HG03196 (cell line): ENCODE measurements around the gene PDIA5.
"Not testable (repeated sequence)": the region's sequence is repeated elsewhere in the genome, so short reads cannot be mapped to it uniquely, and the experiment has no call there.

Experiments
- ATAC-seq: cut with Tn5 transposase; IDR thresholded peaks from one replicate; pipeline ENCODE4 v1.9.1; 2021; ENCODE audit not compliant: unreplicated experiment

Gene PDIA5

DNA sequence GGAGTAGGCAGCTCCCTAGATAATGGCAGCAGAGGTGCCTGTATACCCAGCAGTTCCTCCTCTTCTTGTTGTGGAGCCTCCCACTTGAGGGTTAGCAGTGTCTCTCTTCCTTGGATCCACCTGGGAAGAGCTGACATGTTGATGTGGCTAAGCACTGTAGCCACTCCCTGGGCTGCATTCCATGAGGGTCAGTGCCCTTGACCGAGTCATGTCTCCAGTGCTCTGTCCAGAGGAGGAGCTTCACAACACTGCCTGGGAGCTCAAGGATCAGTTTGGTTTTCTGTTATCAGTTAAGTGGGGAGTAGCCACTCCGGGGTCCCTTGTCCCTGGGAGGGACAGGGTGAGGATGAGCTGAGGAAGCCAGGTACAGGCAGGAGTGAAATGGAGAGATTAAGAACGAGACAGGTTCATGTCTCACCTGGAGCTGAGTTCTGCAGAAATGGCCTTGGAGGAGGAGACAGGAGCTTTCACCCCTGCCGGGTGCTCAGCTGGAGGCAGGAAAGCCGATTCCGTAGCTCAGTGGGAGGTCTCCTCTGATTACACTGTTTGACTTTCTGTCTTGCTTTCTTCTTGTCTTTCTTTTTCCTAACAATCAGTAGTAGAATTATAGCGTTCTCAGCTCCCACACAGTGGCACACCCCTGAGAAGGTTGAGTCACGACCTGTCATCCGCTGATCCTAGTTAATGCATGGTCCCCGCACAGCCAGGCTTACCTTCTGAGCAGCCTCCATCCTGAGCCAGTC, 77.0 kb downstream of the PDIA5 start:
- ATAC-seq, result no peak

DNA sequence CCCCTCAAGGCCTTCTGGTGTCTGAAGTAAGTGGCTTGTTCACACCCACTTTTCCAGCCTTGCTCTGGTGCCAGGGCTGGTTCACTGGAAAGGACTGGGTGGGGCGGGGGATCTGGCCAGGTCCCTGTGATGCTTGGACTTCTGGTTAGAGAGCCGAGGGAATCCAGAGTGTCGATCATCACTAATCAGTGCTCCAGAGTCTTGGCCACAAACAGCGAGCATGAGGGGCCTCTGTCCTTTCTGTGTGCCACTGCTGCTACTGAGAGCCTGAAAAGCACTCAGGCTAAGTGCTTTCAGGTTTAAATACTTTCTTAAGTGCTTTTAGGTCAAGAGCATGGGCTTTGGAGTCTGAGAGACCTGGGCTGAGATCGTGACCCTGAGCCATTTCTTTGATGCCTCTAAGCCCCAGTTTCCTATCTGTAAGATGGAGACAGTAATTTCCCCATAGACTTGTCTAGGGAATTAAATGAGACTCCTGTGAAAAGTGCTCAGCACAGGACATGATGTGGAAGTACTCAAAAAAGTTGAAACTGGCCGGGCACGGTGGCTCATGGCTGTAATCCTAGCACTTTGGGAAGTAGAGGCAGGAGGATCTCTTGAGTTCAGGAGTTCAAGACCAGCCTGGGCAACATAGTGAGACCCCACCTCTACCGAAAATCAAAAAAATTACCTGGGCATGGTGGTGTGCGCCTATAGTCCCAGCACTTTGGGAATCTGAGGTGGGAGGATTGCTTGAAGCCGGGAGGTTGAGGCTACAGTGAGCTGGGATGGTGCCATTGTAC, 81.1 kb downstream of the PDIA5 start:
- no peak for ATAC-seq

DNA sequence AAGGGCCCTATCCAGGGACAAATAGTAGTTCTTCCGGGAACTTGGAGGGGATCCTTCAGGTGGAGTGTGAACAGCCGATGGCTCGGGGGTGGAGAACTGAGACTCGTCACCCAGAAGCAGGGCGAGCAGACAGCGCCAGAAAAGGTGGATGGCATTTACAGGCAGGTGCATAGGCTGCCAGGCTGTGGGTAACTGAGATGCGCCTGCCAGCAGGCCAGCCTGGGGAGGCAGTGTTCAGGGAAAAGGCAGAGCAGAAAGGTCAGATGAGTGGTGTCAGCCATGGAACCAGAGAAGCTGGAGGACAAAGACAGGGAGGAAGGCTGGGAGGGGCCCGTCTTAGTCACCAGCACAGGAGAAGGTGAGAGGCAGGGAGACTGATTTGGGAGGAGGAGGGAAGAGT, 81.9 kb downstream of the PDIA5 start:
- ATAC-seq, result no peak

DNA sequence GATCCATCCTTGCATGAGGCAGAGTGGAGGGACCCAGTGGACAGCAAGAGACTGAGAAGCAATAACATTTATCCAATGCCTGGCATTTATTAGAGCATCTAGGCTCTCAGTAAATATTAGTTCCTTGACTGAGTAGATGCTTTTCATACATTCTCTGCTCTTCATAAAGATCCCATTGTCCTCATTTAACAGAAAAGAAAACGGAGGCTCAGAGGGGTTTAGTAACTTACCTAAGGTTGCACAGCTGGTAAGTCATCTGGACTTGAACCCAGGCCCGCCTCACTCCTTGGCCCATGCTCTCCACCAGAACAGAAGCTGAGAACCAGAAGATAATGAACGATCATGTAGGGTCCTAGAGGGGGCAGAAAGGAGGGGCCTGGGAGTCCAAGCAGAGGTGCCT, 82.7 kb downstream of the PDIA5 start:
- no peak for ATAC-seq

DNA sequence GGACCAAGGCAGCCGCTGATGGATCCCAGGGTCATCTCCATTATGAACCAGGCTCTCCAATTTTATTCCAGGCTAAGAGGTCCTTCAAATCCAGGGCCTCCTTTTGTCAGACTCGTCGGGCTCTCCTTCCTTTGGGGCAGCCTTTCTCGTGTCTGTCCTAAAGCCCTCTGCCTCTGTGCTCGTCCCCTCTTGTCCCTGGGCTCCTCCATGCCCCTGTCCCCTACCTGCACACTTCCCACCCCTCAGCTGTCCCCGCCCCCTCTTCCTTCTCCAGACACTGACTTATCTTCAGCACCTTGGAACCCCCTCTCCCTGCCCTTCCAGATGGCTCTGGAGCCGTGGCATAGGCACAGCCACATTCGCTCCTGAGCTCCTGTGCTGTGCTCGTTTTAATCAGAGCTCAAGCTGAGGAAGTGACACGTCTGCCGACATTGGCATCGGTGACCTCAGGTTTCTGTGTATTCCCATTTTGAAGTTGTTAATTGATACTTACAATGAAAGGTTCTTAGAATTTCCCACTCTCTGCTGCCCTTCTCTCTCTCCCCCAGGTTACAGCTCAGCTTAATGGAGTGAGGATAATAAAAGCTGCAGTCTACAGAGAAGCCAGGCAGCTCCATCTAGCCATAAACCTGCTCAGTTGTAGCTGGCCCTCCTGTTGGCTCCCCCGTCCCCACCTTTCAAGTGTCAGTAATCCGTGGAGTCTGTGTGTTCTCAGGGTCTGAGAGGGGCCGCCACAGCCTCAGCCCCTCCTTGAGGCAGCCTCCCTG, 83.8 kb downstream of the PDIA5 start:
- no peak for ATAC-seq

DNA sequence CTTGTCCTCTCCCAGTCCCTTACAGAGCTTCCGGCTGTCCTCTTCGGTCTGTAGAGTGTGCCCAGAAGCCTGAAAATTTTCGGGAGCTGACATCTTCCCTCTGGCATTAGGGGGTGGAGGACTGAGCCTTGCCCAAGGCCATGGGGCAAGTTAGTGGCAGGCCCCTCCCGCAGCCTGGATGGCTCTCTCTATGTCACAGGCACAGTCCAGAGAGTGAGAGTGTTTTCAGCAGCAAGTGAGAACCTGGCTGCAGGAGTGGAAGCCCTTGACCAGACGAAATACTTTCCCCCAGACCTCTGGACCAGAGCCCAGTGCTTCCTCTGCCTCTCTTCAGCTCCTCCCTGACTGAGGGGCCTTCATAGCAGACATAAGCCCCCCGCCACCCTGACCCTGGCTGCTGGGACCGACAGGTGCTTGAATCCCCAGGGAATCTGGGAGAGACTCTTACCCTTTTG, 84.5 kb downstream of the PDIA5 start:
- ATAC-seq, result no peak

DNA sequence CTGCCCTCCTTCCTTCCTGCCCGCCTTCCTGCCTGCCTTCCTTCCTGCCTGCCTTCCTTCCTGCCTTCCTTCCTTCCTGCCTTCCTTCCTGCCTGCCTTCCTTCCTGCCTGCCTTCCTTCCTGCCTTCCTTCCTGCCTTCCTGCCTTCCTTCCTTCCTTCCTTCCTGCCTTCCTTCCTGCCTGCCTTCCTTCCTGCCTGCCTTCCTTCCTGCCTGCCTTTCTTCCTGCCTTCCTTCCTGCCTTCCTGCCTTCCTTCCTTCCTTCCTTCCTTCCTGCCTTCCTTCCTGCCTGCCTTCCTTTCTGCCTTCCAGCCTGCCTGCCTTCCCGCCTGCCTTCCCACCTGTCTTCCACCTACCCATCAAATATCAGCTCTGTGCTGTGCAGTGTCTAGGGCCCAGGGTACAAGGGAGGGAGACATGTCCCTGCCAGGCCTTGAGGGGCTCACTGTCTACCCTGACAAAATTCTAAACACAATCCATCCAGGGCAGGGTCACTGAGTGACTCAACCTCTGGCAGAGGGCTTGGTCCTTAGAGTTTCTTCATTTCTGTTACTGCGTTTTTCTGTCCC, 85.1 kb downstream of the PDIA5 start:
- ATAC-seq, result not testable (repeated sequence)

DNA sequence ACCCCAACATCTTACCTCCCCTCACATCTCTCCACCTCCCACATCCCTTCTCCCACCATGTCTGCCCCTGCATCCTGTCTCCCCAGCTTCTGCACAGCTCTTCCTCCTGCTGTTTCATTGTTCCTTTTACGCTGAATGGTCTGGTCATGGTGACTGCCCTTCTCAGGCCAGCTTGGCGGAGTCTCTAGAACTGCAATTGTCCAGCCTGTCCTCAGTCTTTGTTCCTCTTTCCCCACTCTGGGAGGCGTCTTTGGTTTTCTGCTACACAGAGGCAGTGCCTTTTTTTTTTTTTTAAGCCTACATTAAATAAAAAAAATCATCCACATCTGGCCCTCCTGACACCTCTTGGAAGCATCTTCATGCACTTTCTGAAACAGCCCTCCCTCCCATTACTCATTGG, 85.9 kb downstream of the PDIA5 start:
- no peak for ATAC-seq

DNA sequence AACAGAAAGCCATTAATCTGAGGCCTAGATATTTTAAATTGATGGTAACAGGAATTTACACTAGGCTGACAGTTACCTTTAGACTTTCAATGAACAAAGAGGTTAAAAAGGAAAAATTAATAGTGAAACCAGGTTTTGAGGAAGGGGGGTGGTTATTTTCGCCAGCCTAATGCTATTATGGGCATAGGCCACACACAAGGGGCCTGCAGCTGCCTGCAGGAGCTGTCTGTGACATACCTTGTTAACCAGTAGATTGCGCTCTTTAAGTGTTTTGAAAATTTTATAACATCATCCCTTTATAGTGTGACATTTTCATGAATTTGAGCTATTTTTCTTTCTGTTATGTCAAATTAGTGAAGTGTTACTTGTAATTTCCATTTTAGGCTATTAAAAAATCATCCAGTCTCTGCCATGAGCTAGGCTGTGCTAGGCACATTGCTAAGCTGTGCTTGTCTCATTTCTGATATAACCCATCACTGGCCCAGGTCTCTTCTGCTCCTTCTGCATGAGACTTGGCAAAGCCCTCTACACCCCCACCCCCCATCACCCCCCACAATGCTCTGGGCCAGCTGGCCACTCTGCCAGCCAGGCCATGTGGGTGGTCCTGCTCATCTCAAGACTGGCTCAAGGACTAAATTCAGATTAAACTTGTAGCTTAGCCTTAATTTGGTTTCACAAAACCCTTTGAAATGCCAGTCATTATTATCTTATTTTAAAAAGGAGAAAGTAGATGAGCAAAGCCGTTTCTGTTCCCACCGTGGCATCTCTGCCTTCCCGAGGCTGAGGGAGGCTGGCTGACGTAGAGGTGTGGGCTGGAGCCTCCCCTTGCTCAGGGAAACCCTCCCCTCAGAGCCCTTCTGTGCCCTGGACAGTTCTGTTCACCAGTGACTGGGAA, 86.5 kb downstream of the PDIA5 start:
- no peak for ATAC-seq

DNA sequence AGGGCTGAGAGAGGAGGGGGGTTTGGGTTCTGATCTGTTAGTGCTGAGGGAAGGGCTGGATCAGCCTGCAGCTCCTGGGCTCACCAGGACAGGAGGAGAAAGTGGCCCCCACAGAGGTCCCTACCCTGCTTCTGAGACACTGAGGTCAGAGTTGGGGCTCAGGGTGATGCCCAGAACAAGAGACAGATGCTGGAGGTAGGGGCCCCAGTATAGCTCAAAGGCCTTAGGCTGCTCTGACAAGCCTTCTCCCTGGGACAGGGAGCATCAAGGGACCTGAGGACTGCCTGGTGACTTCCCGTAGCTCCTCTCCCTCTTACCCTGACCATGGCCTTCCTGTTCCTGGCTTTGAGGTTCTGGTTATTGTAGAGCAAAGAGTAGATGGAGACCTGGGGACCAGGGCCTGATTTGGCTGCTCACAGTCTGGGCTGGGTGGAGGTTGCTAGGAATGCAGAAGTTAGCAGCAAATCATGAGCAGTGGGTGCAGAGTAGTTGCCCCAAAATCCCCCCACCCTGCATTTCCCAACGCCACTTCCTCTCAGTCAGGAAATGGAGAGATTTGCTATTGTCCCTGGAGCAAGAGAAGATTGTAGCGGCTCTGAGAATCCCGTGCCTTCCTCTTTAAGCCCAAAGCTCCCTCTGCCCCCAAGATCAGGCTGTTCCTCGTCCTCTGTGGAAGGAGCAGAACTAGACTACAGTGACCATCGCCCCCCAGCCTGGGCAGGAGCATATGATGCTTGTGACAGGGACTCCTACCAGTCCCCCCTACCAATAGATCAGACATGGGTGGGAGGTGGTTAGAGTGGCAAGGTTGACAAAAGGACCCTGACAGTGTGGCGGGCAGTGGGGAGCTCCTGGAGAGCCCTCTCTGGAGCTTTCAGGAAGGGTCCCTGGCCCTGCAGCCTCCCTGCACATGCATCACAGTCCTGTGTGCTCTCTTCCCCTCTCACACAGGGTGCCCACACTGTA, 87.5 kb downstream of the PDIA5 start:
- no peak for ATAC-seq

DNA sequence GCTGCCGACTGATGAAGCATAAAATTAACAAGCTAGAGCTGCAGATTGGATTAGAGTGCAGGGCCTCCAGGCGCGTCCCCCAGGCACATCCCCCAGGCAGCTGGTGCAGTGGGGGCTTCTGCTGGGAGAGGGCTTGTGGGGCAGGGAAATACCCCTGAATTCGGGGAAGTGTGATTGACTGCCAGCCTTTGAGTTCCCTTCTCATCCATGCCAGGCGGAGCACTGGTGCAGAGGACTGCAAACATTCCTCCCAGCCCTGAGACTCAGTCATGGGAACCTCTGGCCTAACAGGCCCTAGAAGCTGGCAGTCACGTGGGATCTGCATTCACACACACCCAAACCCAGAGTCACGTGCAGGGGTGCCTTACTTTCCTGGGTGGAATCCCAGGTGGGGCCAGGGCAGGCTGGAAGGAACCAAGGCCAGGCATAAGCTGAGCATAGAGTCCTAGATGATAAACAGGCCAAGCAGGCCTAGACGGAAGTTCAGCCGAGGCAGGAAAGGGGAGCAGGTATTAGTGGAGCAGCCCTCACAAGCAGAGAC, 88.7 kb downstream of the PDIA5 start:
- ATAC-seq, result no peak

DNA sequence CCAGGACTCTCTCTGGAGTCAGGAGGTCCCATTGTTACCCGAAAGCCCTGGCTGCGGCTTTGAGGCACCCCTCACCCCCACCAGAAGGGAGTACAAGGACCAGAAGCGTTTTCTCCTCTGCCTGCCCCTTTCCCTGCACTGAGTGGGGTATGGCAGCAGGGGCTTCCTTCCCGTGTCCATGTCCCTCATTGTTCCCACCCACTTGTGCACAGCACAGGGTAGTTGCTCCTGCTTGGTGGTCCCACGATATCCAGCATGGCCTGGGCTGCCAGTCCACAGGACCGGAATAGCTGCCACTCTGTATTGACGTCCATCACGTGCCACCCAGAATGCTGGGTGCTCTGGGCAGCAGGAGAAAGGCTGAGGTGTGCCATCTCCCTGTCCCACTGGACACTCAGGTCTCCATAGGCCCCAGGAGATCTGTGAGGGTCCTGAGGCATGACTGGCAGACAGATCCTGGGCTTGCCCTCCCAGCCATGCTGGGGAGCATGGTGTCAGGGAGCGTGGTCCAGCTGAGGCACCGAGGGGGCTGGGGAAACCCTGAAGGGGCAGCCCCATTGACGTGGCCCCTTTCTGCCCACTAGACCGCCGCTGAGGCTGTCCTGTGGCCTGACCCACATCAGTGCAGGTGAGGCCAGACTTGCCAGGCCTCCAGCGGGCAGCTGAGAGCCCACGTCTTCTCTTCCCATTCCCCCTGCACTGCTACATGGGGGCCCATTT, 89.6 kb downstream of the PDIA5 start:
- no peak for ATAC-seq

DNA sequence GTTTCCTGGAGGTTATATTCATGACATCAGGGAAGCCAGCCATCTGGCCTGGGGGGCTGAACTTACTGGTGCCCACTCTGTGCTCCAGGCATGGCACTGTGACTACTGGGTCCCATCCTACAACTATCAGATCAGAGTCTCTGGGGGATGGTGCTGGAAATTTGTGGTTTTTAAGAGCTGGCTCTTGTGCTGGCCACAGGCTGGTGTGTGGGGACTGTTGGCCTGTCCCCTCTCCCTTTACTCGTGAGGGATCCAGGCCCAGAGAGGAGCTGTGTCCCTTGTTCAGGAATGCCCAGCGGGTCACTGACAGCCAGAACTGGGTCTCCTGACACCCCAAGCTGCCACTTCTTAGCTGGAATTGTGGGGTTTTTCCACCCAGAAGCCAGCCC, 90.4 kb downstream of the PDIA5 start:
- no peak for ATAC-seq

DNA sequence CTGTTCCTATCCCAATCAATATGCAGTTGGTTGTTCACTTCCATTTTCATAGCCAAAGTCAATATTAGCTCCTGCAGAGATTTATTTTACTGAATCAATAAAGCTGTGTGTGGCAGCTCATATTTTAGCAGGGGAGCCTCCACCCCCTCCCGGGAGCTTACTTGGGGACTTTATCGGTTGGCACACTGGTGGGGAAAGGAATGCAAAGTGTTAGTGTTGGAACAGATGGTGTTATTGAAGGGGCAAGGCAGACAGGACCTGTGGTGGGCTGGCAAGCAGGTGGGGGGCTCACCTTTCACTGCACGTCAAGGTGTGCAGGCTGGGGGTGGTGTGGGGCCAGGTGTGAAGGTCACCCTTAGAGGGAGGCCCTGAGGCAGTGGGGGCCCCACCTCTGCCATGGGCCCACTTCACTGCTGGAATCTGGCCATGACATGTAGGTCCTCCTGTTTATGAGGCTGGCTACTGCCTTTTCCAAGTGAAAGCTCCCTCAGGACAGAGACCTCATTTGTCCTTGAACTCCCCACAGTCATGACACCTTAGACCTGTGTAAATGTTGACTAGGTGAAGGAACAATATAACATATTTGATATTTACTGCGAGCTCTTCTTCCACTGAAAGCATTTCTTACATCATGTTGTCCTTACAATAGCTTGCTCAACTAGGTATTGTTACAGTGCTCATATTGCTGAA, 90.9 kb downstream of the PDIA5 start:
- ATAC-seq, result no peak

DNA sequence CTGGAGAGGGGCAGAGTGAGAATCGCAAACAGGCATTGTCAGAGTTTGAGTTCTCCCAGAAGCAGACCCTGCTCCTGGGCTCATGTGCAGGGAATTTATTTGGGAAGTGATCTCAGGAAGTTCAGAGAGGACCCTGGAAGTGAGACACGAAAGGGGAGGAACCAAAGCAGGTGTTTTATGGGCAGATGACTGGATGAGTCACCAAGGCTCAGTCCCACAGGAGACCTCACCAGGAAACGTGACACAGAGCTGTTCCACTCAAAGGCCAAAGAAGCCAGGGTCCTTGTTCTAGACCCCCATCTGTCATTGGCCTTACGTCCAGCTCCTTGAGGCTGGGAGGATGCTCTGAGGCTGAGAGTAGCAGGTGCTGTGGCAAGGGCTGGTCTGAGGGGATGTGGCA, 91.5 kb downstream of the PDIA5 start:
- no peak for ATAC-seq

DNA sequence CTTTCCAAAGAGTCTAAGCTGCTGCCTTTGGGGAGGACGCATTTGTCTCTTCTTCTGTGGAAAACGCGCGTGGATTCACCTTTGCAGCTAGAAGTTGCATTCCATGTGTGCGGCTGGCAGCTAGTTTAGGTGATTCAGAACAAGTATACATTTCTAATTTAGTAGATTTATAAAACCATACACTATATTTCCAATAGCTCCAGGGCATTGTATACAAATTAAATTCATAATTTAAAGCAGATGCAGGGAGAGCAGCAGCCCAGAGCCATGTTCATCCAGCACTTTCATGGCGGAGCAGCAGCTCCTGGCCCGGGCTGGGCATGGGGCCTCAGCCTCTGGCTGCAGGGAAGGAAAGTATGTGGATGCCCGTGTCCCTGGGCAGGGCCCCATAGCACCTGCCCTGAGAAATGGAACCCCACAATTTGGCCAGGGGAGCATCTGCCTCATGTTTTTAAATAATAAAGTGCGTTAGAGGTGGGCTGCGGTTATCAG, 92.1 kb downstream of the PDIA5 start:
- no peak for ATAC-seq

DNA sequence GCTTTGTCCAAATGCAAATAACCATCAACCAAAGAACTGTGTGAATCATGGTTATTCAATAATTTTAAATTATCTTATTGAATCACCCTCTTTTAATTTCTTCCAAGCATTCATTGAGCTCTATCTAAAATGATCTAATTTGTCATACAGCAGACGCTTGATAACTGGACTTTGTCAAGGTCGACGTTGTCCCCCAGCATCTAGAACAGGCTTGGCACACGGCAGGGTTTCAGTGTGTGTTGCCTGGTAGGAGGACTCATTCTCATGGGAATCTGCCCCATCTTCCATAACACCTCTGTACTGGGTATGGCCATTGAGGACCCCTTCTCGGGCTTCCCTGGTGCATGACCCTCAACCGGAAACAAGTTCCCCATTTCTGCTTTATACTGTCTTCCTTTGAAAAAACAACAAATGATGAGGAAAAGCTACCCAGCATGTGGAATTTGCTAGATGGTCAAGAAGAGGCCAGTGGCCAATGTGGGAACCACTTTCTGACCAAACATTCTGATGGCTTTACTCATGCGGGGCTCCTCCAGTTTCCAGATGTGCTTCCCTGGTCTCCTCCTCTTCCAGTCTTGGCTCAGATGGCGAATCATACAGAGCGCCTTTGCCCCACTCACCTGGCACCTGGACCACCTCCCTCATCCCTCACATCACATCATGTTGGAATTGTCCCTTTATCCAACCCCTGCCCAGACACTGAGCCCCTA, 93.3 kb downstream of the PDIA5 start:
- no peak for ATAC-seq
